GM23338 (cell line): ENCODE measurements around the gene NXF1. TPM values are rescaled to one million over a fixed set of nuclear protein-coding genes. Genes with fewer than 3 reads are reported as not detected.

Source experiments
- ATAC-seq: fragments of 200-7000 bp; cut with Tn5 transposase; 3 replicates; pipeline ENCODE4 v1.9.1; 2020
- DNase-seq: peaks from one replicate; pipeline ENCODE4 v3.0.0-alpha.2; 2015; ENCODE audit warnings: low spot score
- H2AFZ ChIP-seq: fragments of 200-600 bp; sonication (generic); 2 replicates; pipeline ENCODE4 v1.8.0; 2016; ENCODE audit warnings: antibody characterized with exemption, mild to moderate bottlenecking, moderate library complexity
- H3F3A ChIP-seq: fragments of 200-600 bp; sonication (generic); replicated peaks from 2 replicates; pipeline ENCODE4 v1.8.0; 2017; ENCODE audit warnings: antibody characterized with exemption, mixed run types, low read depth
- H3K27ac ChIP-seq: fragments of 200-600 bp; sonication (generic); 2 replicates; pipeline ENCODE4 v1.6.1; 2016; ENCODE audit warnings: low read depth
- H3K27me3 ChIP-seq: fragments of 200-600 bp; sonication (generic); 2 replicates; pipeline ENCODE4 v1.8.0; 2016; ENCODE audit warnings: mild to moderate bottlenecking, mixed run types, moderate library complexity; ENCODE audit not compliant: insufficient read depth
- H3K36me3 ChIP-seq: fragments of 200-600 bp; sonication (generic); 2 replicates; pipeline ENCODE4 v1.8.0; 2016; ENCODE audit warnings: mild to moderate bottlenecking; ENCODE audit not compliant: insufficient read depth
- H3K4me1 ChIP-seq: fragments of 200-600 bp; sonication (generic); 2 replicates; pipeline ENCODE4 v1.8.0; 2016; ENCODE audit warnings: mild to moderate bottlenecking, moderate library complexity; ENCODE audit not compliant: insufficient read depth
- H3K4me2 ChIP-seq: fragments of 200-600 bp; sonication (generic); 2 replicates; pipeline ENCODE4 v1.7.1; 2017; ENCODE audit warnings: mixed run types
- H3K4me3 ChIP-seq: fragments of 200-600 bp; sonication (generic); 2 replicates; pipeline ENCODE4 v1.6.1; 2016; ENCODE audit warnings: mixed run types
- H3K79me2 ChIP-seq: fragments of 200-600 bp; sonication (generic); replicated peaks from 2 replicates; pipeline ENCODE4 v1.8.0; 2017; ENCODE audit warnings: mild to moderate bottlenecking; ENCODE audit not compliant: insufficient read depth
- H3K9me2 ChIP-seq: fragments of 200-600 bp; sonication (generic); 2 replicates; pipeline ENCODE4 v1.8.0; 2017; ENCODE audit not compliant: insufficient read depth
- H4K20me1 ChIP-seq: fragments of 200-600 bp; sonication (generic); replicated peaks from 2 replicates; pipeline ENCODE4 v1.8.0; 2017; ENCODE audit warnings: mild to moderate bottlenecking; ENCODE audit not compliant: insufficient read depth
- H3K27ac Mint-ChIP-seq: 2 replicates; pipeline ENCODE4 v1.8.0; 2020; ENCODE audit warnings: inconsistent platforms, mild to moderate bottlenecking, moderate library complexity, mixed read lengths
- H3K27me3 Mint-ChIP-seq: 3 replicates; pipeline ENCODE4 v1.8.0; 2022; ENCODE audit warnings: low read depth, mild to moderate bottlenecking, moderate library complexity, mixed read lengths, inconsistent platforms; ENCODE audit not compliant: insufficient read depth, poor library complexity
- H3K36me3 Mint-ChIP-seq: 3 replicates; pipeline ENCODE4 v1.8.0; 2021; ENCODE audit warnings: low read depth, mild to moderate bottlenecking, inconsistent platforms, moderate library complexity, mixed read lengths
- H3K4me1 Mint-ChIP-seq: 3 replicates; pipeline ENCODE4 v1.8.0; 2020; ENCODE audit warnings: mild to moderate bottlenecking, inconsistent platforms, mixed read lengths
- H3K4me3 Mint-ChIP-seq: 3 replicates; pipeline ENCODE4 v1.8.0; 2021; ENCODE audit warnings: moderate library complexity, mild to moderate bottlenecking, inconsistent platforms, mixed read lengths
- H3K9me3 Mint-ChIP-seq: 3 replicates; pipeline ENCODE4 v1.8.0; 2020; ENCODE audit warnings: moderate library complexity, mild to moderate bottlenecking, inconsistent platforms, mixed read lengths
- CREB1 ChIP-seq: fragments of 250-450 bp; sonication (Bioruptor Pico); IDR thresholded peaks from 2 replicates; pipeline ENCODE4 v1.5.0; 2020; ENCODE audit warnings: low read depth, mild to moderate bottlenecking, moderate library complexity
- EZH2 ChIP-seq: fragments of 200-600 bp; sonication (generic); IDR thresholded peaks from one replicate; pipeline ENCODE4 v1.8.0; 2017; ENCODE audit warnings: antibody characterized with exemption, mild to moderate bottlenecking, low read depth; ENCODE audit not compliant: unreplicated experiment
- EZH2phosphoT487 ChIP-seq: fragments of 200-600 bp; sonication (generic); IDR thresholded peaks from one replicate; pipeline ENCODE4 v1.8.1; 2018; ENCODE audit warnings: antibody characterized with exemption; ENCODE audit not compliant: unreplicated experiment
- JUNB ChIP-seq: IDR thresholded peaks from one replicate; pipeline ENCODE4 v1.6.1; 2016; ENCODE audit warnings: antibody characterized with exemption; ENCODE audit not compliant: unreplicated experiment
- NANOG ChIP-seq: IDR thresholded peaks from 2 replicates; pipeline ENCODE4 v1.6.1; 2016; ENCODE audit warnings: antibody characterized with exemption, borderline replicate concordance
- POLR2AphosphoS5 ChIP-seq: IDR thresholded peaks from 2 replicates; pipeline ENCODE4 v1.6.1; 2016; ENCODE audit warnings: antibody characterized with exemption, low read depth
- STAT1 ChIP-seq: IDR thresholded peaks from one replicate; pipeline ENCODE4 v1.6.1; 2016; ENCODE audit warnings: antibody characterized with exemption; ENCODE audit not compliant: unreplicated experiment
- ZNF114 ChIP-seq: fragments of 250-450 bp; sonication (Bioruptor Pico); IDR thresholded peaks from 2 replicates; pipeline ENCODE4 v1.5.0; 2020; ENCODE audit warnings: mild to moderate bottlenecking, moderate library complexity
- ZNF331 ChIP-seq: fragments of 250-450 bp; sonication (Bioruptor Pico); IDR thresholded peaks from 2 replicates; pipeline ENCODE4 v1.5.0; 2020; ENCODE audit warnings: low read depth, mild to moderate bottlenecking, moderate library complexity
- polyA plus RNA-seq: library from polyadenylated mRNA; unstranded; fragments of >200 nt; fragmentation: Nextera tagmentation; extraction: Ambion mirVana; gene quantifications from 2 replicates; pipeline ENCODE4 v1.2.1, GENCODE V29; 2016
- total RNA-seq: library from RNA; depleted of rRNA; stranded (reverse); fragments of >200 nt; shearing (Covaris generic); gene quantifications from 2 replicates; pipeline ENCODE4 v1.2.3, GENCODE V29; 2014
- TF ChIP-seq, protein P1 (sequence below): IDR thresholded peaks from 2 replicates; pipeline ENCODE4 v1.6.1; 2016; ENCODE audit warnings: antibody characterized with exemption
- TF ChIP-seq, protein P2 (sequence below): fragments of 250-450 bp; sonication (Bioruptor Pico); IDR thresholded peaks from 2 replicates; pipeline ENCODE4 v1.5.0; 2020; ENCODE audit warnings: mild to moderate bottlenecking, moderate library complexity
- TF ChIP-seq, protein P3 (sequence below): IDR thresholded peaks from one replicate; pipeline ENCODE4 v1.6.1; 2018; ENCODE audit warnings: antibody characterized with exemption; ENCODE audit not compliant: unreplicated experiment
- TF ChIP-seq, protein P4 (sequence below), 2 experiments: fragments of 200-600 bp in 1 of 2; sonication (generic) in 1 of 2; conservative IDR thresholded peaks; 2 replicates each; pipeline versions ENCODE4 v1.5.1 to v1.6.1; 2016 to 2017; ENCODE audit warnings: antibody characterized with exemption in 2 of 2, low read depth in 2 of 2, mild to moderate bottlenecking in 2 of 2, moderate library complexity in 1 of 2

The NXF1 gene
- total and polyA plus RNA-seq, 2 experiments from 2014 or later, result 31.7 to 31.8 TPM

DNA sequence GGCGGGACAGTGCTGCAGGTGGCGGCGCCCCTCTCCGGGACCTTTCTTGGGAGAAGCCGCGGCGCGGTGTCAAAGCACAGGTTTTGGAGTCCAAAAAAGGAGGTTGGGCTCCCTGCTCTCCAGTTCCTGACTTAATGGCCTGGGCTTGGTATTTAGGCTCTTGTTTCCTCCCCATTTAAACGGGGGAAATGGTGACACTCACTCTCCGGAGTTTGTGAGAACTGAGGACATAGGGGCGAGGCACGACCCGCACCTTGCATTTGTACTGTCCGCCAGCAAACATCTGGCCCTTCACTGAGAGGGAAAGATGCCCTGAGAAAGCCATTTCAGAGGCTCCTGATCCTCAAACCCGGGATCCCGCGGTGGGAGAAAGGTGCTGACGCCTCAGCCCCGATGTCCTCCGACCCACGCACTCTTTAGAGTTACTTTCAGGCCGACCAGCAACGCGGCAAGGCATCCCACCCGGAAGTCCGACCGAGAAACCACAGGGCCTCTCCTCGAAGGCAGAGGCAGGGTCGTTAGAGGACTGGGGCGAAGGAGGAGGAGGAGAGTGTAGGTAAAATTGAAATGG is 37.0 kb upstream of the NXF1 start:
- peak overlapping the region; percentile 93 for H3K27ac ChIP-seq
- Mint-ChIP-seq H3K9me3 (peaks cover 11% of the 10 kb centered on the region), H3K4me1 (peaks cover 18% of the 10 kb centered on the region), H3K36me3 (peaks cover 18% of the 10 kb centered on the region), H3K27me3 (peaks cover 19% of the 10 kb centered on the region), H3K4me3 (no peak overlapping the region), H3K27ac (no peak overlapping the region)
- H3F3A ChIP-seq, result peaks cover 20% of the 10 kb centered on the region; the same call in 1 of the 2 replicates
- peak; percentile 6 for ATAC-seq
- TF ChIP-seq NANOG (no peak), ZNF114 (no peak), EZH2 (no peak), EZH2phosphoT487 (no peak), CREB1 (no peak), POLR2AphosphoS5 (no peak), JUNB (no peak), STAT1 (no peak), ZNF331 (no peak)
- TF ChIP-seq, protein P1, sequence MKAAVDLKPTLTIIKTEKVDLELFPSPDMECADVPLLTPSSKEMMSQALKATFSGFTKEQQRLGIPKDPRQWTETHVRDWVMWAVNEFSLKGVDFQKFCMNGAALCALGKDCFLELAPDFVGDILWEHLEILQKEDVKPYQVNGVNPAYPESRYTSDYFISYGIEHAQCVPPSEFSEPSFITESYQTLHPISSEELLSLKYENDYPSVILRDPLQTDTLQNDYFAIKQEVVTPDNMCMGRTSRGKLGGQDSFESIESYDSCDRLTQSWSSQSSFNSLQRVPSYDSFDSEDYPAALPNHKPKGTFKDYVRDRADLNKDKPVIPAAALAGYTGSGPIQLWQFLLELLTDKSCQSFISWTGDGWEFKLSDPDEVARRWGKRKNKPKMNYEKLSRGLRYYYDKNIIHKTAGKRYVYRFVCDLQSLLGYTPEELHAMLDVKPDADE, result no peak
- TF ChIP-seq, protein P2, sequence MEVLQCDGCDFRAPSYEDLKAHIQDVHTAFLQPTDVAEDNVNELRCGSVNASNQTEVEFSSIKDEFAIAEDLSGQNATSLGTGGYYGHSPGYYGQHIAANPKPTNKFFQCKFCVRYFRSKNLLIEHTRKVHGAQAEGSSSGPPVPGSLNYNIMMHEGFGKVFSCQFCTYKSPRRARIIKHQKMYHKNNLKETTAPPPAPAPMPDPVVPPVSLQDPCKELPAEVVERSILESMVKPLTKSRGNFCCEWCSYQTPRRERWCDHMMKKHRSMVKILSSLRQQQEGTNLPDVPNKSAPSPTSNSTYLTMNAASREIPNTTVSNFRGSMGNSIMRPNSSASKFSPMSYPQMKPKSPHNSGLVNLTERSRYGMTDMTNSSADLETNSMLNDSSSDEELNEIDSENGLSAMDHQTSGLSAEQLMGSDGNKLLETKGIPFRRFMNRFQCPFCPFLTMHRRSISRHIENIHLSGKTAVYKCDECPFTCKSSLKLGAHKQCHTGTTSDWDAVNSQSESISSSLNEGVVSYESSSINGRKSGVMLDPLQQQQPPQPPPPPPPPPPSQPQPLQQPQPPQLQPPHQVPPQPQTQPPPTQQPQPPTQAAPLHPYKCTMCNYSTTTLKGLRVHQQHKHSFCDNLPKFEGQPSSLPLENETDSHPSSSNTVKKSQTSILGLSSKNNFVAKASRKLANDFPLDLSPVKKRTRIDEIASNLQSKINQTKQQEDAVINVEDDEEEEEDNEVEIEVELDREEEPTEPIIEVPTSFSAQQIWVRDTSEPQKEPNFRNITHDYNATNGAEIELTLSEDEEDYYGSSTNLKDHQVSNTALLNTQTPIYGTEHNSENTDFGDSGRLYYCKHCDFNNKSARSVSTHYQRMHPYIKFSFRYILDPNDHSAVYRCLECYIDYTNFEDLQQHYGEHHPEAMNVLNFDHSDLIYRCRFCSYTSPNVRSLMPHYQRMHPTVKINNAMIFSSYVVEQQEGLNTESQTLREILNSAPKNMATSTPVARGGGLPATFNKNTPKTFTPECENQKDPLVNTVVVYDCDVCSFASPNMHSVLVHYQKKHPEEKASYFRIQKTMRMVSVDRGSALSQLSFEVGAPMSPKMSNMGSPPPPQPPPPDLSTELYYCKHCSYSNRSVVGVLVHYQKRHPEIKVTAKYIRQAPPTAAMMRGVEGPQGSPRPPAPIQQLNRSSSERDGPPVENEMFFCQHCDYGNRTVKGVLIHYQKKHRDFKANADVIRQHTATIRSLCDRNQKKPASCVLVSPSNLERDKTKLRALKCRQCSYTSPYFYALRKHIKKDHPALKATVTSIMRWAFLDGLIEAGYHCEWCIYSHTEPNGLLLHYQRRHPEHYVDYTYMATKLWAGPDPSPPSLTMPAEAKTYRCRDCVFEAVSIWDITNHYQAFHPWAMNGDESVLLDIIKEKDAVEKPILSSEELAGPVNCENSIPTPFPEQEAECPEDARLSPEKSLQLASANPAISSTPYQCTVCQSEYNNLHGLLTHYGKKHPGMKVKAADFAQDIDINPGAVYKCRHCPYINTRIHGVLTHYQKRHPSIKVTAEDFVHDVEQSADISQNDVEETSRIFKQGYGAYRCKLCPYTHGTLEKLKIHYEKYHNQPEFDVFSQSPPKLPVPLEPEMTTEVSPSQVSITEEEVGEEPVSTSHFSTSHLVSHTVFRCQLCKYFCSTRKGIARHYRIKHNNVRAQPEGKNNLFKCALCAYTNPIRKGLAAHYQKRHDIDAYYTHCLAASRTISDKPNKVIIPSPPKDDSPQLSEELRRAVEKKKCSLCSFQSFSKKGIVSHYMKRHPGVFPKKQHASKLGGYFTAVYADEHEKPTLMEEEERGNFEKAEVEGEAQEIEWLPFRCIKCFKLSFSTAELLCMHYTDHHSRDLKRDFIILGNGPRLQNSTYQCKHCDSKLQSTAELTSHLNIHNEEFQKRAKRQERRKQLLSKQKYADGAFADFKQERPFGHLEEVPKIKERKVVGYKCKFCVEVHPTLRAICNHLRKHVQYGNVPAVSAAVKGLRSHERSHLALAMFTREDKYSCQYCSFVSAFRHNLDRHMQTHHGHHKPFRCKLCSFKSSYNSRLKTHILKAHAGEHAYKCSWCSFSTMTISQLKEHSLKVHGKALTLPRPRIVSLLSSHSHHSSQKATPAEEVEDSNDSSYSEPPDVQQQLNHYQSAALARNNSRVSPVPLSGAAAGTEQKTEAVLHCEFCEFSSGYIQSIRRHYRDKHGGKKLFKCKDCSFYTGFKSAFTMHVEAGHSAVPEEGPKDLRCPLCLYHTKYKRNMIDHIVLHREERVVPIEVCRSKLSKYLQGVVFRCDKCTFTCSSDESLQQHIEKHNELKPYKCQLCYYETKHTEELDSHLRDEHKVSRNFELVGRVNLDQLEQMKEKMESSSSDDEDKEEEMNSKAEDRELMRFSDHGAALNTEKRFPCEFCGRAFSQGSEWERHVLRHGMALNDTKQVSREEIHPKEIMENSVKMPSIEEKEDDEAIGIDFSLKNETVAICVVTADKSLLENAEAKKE (CRISPR knock-in tag), result no peak
- TF ChIP-seq, protein P3, sequence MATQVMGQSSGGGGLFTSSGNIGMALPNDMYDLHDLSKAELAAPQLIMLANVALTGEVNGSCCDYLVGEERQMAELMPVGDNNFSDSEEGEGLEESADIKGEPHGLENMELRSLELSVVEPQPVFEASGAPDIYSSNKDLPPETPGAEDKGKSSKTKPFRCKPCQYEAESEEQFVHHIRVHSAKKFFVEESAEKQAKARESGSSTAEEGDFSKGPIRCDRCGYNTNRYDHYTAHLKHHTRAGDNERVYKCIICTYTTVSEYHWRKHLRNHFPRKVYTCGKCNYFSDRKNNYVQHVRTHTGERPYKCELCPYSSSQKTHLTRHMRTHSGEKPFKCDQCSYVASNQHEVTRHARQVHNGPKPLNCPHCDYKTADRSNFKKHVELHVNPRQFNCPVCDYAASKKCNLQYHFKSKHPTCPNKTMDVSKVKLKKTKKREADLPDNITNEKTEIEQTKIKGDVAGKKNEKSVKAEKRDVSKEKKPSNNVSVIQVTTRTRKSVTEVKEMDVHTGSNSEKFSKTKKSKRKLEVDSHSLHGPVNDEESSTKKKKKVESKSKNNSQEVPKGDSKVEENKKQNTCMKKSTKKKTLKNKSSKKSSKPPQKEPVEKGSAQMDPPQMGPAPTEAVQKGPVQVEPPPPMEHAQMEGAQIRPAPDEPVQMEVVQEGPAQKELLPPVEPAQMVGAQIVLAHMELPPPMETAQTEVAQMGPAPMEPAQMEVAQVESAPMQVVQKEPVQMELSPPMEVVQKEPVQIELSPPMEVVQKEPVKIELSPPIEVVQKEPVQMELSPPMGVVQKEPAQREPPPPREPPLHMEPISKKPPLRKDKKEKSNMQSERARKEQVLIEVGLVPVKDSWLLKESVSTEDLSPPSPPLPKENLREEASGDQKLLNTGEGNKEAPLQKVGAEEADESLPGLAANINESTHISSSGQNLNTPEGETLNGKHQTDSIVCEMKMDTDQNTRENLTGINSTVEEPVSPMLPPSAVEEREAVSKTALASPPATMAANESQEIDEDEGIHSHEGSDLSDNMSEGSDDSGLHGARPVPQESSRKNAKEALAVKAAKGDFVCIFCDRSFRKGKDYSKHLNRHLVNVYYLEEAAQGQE, result no peak
- TF ChIP-seq, protein P4, sequence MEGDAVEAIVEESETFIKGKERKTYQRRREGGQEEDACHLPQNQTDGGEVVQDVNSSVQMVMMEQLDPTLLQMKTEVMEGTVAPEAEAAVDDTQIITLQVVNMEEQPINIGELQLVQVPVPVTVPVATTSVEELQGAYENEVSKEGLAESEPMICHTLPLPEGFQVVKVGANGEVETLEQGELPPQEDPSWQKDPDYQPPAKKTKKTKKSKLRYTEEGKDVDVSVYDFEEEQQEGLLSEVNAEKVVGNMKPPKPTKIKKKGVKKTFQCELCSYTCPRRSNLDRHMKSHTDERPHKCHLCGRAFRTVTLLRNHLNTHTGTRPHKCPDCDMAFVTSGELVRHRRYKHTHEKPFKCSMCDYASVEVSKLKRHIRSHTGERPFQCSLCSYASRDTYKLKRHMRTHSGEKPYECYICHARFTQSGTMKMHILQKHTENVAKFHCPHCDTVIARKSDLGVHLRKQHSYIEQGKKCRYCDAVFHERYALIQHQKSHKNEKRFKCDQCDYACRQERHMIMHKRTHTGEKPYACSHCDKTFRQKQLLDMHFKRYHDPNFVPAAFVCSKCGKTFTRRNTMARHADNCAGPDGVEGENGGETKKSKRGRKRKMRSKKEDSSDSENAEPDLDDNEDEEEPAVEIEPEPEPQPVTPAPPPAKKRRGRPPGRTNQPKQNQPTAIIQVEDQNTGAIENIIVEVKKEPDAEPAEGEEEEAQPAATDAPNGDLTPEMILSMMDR (conservative IDR thresholded peaks at IDR 0.05; ENCODE audit: low read depth in 2 of 2), result no peak
- DNase-seq, result peak; percentile 67
- 0 out of 2 replicates have a peak overlapping the region, but pooled peaks have one; percentile 54 for H2AFZ ChIP-seq
- no peaks in the 10 kb centered on the region for H3K27me3 ChIP-seq
- peaks cover 20% of the 10 kb centered on the region for H3K79me2 ChIP-seq
- peak overlapping the region; percentile 67 for H3K4me2 ChIP-seq
- H3K9me2 ChIP-seq, result no peaks in the 10 kb centered on the region
- 0 out of 2 replicates have a peak, but pooled peaks cover 4% of the 10 kb centered on the region for H4K20me1 ChIP-seq
- peak overlapping the region; percentile 45 for H3K4me3 ChIP-seq
- H3K36me3 ChIP-seq, result no peaks in the 10 kb centered on the region; the same call in 1 of the 2 replicates
- H3K4me1 ChIP-seq, result peaks cover 10% of the 10 kb centered on the region
